GM19463 (cell line): ENCODE results near the gene METAP1D.
"Not testable (repeated sequence)": the region's sequence is repeated elsewhere in the genome, so short reads cannot be mapped to it uniquely, and the experiment has no call there.

Source experiments
- ATAC-seq: cut with Tn5 transposase; IDR thresholded peaks from one replicate; pipeline ENCODE4 v1.9.1; 2021; ENCODE audit warnings: mild to moderate bottlenecking, moderate library complexity; ENCODE audit not compliant: unreplicated experiment

The METAP1D gene

GRCh38 chr2:172047566-172048507 lies 48.1 kb downstream of the METAP1D start:
- no peak for ATAC-seq

GRCh38 chr2:172048508-172049503 lies 49.1 kb downstream of the METAP1D start:
- no peak for ATAC-seq

- no peak for ATAC-seq
Measured at GRCh38 chr2:172049567-172050120, 49.9 kb downstream of the METAP1D start.

GRCh38 chr2:172050479-172051125 lies 50.8 kb downstream of the METAP1D start:
- no peak for ATAC-seq

- ATAC-seq = no peak
Measured at GRCh38 chr2:172052000-172052983, 52.5 kb downstream of the METAP1D start.

- ATAC-seq = no peak
Measured at GRCh38 chr2:172053486-172053885, 53.7 kb downstream of the METAP1D start.

- ATAC-seq = no peak
Measured at GRCh38 chr2:172056293-172056692, 56.5 kb downstream of the METAP1D start.

DNA sequence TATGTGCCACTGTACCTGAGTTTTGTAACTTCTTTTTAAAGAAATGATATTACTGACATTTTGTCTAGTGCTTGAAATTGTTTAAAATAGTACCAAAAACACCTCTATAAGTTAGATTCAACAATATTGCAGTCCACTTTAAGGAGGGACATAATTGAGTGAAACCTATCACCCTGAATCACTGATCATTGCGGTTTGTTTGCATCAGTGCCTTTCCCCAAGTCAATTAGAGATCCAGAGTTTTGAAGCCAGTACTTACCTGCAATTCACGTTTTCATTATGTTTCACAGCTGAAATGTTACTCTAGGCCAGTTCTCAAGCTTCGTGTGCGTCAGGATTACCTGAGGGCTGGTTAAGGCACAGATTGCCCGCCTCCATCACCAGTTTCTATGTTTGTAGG lies 58.9 kb downstream of the METAP1D start:
- ATAC-seq = no peak

DNA sequence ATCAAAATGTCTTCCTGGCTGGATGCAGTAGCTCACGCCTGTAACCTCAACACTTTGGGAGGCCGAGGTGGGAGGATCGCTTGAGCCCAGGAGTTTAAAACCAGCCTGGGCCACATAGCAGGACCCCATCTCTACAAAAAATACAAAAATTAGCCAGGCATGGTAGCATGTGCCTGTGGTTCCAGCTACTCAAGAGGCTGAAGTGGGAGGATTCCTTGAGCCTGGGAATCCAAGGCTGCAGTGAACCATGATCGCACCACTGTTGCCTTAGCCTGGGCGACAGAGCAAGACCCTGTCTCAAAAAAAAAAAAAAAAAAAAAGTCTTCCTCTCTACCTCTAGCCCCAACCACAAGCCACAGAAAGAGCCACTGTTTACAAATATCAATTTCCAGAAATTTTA lies 60.4 kb downstream of the METAP1D start:
- ATAC-seq = not testable (repeated sequence)

GRCh38 chr2:172062402-172063004 lies 62.8 kb downstream of the METAP1D start:
- no peak for ATAC-seq

- ATAC-seq = no peak
Measured at GRCh38 chr2:172063446-172063845, 63.7 kb downstream of the METAP1D start.

GRCh38 chr2:172065111-172065510 lies 65.4 kb downstream of the METAP1D start:
- no peak for ATAC-seq

DNA sequence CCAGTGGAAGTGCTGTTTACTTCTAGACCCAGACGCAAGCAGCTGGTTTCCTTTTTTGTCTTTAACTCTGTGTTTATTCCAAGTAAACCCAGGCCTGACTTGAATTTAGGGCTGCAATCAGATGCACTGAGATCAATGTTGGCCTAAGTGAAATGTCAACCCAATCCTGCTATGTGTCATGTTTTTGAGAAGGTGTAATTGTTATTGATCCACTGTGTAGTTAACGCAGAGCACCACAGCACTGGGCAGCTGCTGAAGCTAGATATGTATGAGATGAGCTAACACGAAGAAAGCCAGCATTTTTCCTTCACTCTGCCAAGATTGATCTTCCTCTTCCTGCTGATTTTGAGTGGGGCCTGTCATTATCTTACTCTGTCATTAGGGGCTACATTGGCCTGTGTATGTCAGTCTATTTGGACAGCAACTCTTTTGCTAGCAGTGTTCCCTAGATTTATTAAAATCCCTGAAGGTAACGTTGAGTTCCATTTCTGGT lies 66.7 kb downstream of the METAP1D start:
- ATAC-seq = no peak

DNA sequence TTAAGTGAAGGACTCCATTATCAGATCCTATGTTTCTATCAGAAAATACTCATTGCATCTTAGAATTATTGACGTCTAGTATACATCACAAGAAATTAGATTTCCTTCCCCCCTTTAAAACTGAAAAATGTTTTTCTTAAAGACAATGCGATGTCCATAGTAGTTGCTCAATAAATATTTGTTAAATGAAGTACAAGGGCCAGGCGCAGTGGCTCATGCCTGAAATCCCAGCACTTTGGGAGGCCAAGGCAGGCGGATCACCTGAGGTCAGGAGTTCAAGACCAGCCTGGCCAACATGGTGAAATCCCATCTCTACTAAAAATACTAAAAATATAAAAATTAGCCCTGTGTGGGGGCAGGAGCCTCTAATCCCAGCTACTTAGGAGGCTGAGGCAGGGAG lies 68.2 kb downstream of the METAP1D start:
- ATAC-seq = not testable (repeated sequence)

- ATAC-seq = no peak
Measured at GRCh38 chr2:172070936-172071335, 71.2 kb downstream of the METAP1D start.

- ATAC-seq = no peak
Measured at GRCh38 chr2:172072303-172072702, 72.5 kb downstream of the METAP1D start.

DNA sequence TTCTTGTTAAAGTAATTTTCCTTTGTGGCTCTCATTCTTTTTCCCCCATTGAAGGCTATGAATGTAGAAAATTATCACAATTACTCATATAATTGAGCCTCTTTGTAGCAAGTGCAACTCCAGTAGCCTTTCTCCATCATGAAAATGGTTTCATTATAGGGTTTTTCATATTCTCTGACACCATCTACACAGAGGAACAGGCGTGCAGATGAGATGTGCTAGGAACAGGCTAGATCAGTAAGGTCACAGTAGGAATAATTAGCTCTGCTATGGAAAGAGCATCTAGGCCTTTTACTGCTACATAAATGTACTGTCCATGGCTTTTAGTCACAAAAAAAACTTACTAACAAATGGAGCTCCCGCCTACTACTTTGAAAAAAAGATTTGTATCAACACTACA lies 73.0 kb downstream of the METAP1D start:
- ATAC-seq = no peak

DNA sequence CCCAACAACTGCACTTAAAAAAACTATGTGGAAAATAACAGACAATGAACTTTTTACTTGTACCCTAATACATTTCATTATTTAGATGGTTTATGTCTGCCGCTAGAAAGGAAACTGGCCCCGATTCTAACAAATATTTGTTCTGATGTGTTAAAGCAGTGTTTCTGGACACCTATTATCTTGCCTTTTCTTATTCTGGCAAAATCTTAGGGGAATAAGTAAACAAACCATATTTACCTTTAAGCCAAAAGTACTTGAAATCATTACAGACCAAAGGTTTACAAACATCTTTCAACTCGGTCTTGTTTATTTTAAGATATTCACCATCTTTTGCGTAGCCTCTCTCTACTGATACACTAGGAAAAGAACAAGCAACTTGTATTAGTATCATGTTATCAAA lies 73.8 kb downstream of the METAP1D start:
- ATAC-seq = no peak

GRCh38 chr2:172074254-172074653 lies 74.5 kb downstream of the METAP1D start:
- ATAC-seq = no peak
